ENCODE data around the gene ITCH. TPM values are rescaled to one million over a fixed set of nuclear protein-coding genes. Genes with fewer than 3 reads are reported as not detected.

The ITCH gene
- total RNA-seq, 1 donor from 2014 or later = 57.5 TPM

DNA sequence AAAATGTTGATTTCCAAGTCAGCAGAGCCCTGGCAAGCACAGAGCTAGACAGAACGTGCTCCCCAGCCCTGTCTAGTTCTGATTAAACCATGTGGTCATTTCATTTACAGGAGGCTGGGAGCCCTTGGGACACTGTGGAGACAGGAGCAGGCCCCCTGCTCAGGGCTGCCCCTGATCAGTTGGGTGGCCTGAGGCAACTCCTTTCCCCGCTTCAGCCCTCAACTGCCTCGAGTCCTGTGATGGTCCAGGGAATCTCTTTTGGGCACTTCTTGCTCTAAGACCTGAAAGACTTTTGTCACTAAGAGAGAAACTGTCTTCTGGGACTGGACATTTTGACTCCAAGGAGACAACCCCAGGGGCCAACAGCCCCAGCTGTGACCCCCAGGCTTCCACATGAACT is 166.7 kb downstream of the ITCH start:
- no peak for DNase-seq
- H3K27me3 ChIP-seq (ENCODE audit: low read depth) = no peaks in the 10 kb centered on the region
- intact Hi-C loops (cut with DNase I) = no loop called here
- peaks cover 51% of the 10 kb centered on the region for H3K4me1 ChIP-seq
- peak overlapping the region; percentile 34 for H3K27ac ChIP-seq
- ATAC-seq = no peak
- H3K4me3 ChIP-seq = no peak overlapping the region
- TF ChIP-seq CTCF (IDR thresholded peaks at IDR 0.05) = no peak
- H3K9me3 ChIP-seq = no peaks in the 10 kb centered on the region
- H3K36me3 ChIP-seq = peaks cover 82% of the 10 kb centered on the region

- no peak for TF ChIP-seq CTCF (IDR thresholded peaks at IDR 0.05)
- Histone ChIP-seq H3K4me1 (peaks cover 46% of the 10 kb centered on the region), H3K27me3 (ENCODE audit: low read depth) (no peaks in the 10 kb centered on the region), H3K27ac (no peak overlapping the region), H3K9me3 (no peaks in the 10 kb centered on the region), H3K4me3 (no peak overlapping the region), H3K36me3 (peaks cover 87% of the 10 kb centered on the region)
- ATAC-seq (no peak), DNase-seq (no peak)
- intact Hi-C loops (cut with DNase I) = no loop called here
These were observed 167.3 kb downstream of the ITCH start for GRCh38 chr20:34530342-34530741.

DNA sequence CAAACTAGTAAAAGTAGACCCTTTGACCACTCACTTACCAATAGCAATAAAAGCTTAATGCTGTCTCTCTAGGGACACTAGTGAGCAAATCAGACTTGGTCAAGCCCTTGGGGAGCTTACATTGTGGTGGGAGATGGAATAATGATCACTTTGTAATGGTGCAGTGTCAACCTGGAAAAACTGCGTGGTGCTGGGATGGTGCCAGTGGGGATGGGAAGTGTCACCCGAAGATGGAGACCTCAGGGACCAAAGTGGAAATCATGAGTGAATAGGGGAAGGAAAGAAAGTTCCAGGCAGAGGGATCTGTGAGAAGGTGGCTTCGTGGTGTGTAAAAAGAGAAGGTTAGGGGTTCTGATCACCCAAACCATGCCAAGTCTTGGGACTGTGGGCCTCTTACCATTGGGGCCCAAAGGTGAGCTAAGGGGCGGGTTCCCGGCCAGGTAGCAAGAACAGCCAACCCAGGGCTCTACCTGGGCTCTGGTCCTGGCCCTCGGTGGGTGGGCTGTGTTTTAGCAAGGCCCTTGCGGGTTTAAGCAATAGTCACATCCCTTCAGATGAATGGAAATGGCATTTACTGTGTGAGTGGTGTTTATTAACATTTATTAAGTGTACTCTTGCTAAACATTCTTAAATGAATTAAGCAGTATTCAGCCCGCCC is 168.7 kb downstream of the ITCH start:
- DNase-seq (no peak), ATAC-seq (no peak)
- H3K27ac ChIP-seq = no peak overlapping the region
- no peak overlapping the region for H3K4me3 ChIP-seq
- peaks cover 95% of the 10 kb centered on the region for H3K36me3 ChIP-seq
- H3K9me3 ChIP-seq = no peaks in the 10 kb centered on the region
- no peak for TF ChIP-seq CTCF (IDR thresholded peaks at IDR 0.05)
- H3K4me1 ChIP-seq = peaks cover 32% of the 10 kb centered on the region
- H3K27me3 ChIP-seq (ENCODE audit: low read depth) = no peaks in the 10 kb centered on the region
- intact Hi-C loops (cut with DNase I) = no loop called here

GRCh38 chr20:34532320-34532719 is 169.2 kb downstream of the ITCH start:
- ATAC-seq (no peak), DNase-seq (no peak)
- no peaks in the 10 kb centered on the region for H3K27me3 ChIP-seq (ENCODE audit: low read depth)
- no peak overlapping the region for H3K27ac ChIP-seq
- peaks cover 95% of the 10 kb centered on the region for H3K36me3 ChIP-seq
- no peak overlapping the region for H3K4me3 ChIP-seq
- H3K9me3 ChIP-seq = no peaks in the 10 kb centered on the region
- H3K4me1 ChIP-seq = peaks cover 26% of the 10 kb centered on the region
- TF ChIP-seq CTCF (IDR thresholded peaks at IDR 0.05) = no peak
- intact Hi-C loops (cut with DNase I) = no loop called here

DNA sequence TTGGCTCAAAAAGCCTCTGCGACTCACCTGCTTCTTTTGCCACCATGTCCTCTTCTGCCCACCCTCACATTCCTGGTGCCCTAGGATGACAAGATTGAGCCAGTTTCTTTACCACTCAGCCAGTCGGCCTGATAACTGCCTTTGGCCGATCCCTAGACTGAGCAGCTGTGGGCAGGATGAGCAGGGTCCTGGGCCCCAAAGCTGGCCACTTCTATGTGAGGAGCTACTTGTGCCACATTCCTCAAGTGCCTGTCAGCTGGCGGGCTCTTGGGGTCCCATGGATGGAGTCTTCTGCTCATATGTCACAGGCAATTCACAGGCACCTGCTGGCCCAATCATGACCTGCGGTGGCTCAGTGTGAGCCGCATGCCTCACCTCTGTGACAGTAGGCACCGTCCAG is 169.7 kb downstream of the ITCH start:
- peaks cover 25% of the 10 kb centered on the region for H3K4me1 ChIP-seq
- no peak overlapping the region for H3K4me3 ChIP-seq
- H3K9me3 ChIP-seq = no peaks in the 10 kb centered on the region
- H3K36me3 ChIP-seq = peaks cover 95% of the 10 kb centered on the region
- ATAC-seq (no peak), DNase-seq (no peak)
- TF ChIP-seq CTCF (IDR thresholded peaks at IDR 0.05) = no peak
- H3K27ac ChIP-seq = no peak overlapping the region
- intact Hi-C loops (cut with DNase I) = no loop called here
- H3K27me3 ChIP-seq (ENCODE audit: low read depth) = no peaks in the 10 kb centered on the region

All from lower lobe of right lung (tissue), 2 donors.